Fibroblast of the aortic adventitia (primary cell): ENCODE data around the gene WNT9A. TPM values are rescaled to one million over a fixed set of nuclear protein-coding genes. Genes with fewer than 3 reads are reported as not detected.

Experiments
- DNase-seq: peaks from one replicate; pipeline ENCODE4 v3.0.0-alpha.2; 2010; ENCODE audit warnings: low read depth
- H3K4me3 ChIP-seq: 2 replicates; pipeline ENCODE4 v1.5.1; 2011; ENCODE audit warnings: low read depth, mild to moderate bottlenecking, control low read depth, low read length, moderate library complexity
- CTCF ChIP-seq: IDR thresholded peaks from 2 replicates; pipeline ENCODE4 v1.5.1; 2011; ENCODE audit warnings: mild to moderate bottlenecking, low read length, control low read depth, inconsistent platforms; ENCODE audit not compliant: insufficient read depth
- total RNA-seq: library from RNA; depleted of rRNA; stranded (reverse); fragments of >200 nt; gene quantifications from 2 replicates; pipeline ENCODE4 v1.2.3, GENCODE V29; 2012; ENCODE audit warnings: low replicate concordance

The WNT9A gene
- total RNA-seq, 1 donor: 0.99 TPM

GRCh38 chr1:227944931-227945890, 2.5 kb downstream of the WNT9A start:
- DNase-seq: no peak
- H3K4me3 ChIP-seq: no peak overlapping the region
- TF ChIP-seq CTCF: no peak

GRCh38 chr1:227944090-227944930, 3.4 kb downstream of the WNT9A start:
- H3K4me3 ChIP-seq: no peak overlapping the region
- TF ChIP-seq CTCF: no peak
- DNase-seq: peak; percentile 31

- no peak for TF ChIP-seq CTCF
- no peak for DNase-seq
- H3K4me3 ChIP-seq: no peak overlapping the region
Observed at GRCh38 chr1:227943381-227944089, 4.2 kb downstream of the WNT9A start.

GRCh38 chr1:227942716-227943261, 4.9 kb downstream of the WNT9A start:
- no peak for TF ChIP-seq CTCF
- no peak for DNase-seq

GRCh38 chr1:227942021-227942715, 5.6 kb downstream of the WNT9A start:
- DNase-seq: no peak
- no peak overlapping the region for H3K4me3 ChIP-seq
- no peak for TF ChIP-seq CTCF

More at GRCh38 chr1:227942716-227943261, 4.9 kb downstream of the WNT9A start:
- no peak overlapping the region for H3K4me3 ChIP-seq

GRCh38 chr1:227941509-227942020, 6.2 kb downstream of the WNT9A start:
- H3K4me3 ChIP-seq: no peak overlapping the region
- no peak for DNase-seq
- TF ChIP-seq CTCF: no peak
